Nucleus accumbens (tissue), 56 donors: ENCODE measurements around the gene DNAJC5G.
"Not testable (repeated sequence)": the region's sequence is repeated elsewhere in the genome, so short reads cannot be mapped to it uniquely, and the experiment has no call there.

Experiments
- DNase-seq, 56 donors: peaks; one replicate each; lab custom pipeline; 2025; lab: John Stamatoyannopoulos, UW

DNAJC5G gene

DNA sequence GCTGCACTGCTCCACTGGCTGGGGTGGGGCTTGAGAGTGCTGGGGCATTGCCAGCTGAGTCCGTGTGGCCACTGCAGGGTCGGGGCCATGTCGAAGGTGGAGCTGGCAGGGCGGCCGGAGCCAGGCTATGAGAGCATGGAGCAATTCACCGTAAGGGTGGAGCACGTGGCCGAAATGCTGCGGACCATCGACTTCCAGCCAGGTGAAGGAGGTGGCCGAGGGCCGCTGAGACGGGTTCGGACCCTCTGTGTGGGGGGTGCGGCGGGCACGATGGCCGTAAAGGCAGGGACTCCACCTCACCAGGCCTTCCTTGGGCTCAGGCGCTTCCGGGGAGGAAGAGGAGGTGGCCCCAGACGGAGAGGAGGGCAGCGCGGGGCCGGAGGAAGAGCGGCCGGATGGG is 30.9 kb downstream of the DNAJC5G start:
- no peak for DNase-seq

- no peak for DNase-seq
Measured at GRCh38 chr2:27306573-27307286, 31.5 kb downstream of the DNAJC5G start.

- DNase-seq, result no peak
Measured at GRCh38 chr2:27307287-27307544, 32.0 kb downstream of the DNAJC5G start.

- DNase-seq, result no peak
Measured at GRCh38 chr2:27307545-27308358, 32.5 kb downstream of the DNAJC5G start.

DNA sequence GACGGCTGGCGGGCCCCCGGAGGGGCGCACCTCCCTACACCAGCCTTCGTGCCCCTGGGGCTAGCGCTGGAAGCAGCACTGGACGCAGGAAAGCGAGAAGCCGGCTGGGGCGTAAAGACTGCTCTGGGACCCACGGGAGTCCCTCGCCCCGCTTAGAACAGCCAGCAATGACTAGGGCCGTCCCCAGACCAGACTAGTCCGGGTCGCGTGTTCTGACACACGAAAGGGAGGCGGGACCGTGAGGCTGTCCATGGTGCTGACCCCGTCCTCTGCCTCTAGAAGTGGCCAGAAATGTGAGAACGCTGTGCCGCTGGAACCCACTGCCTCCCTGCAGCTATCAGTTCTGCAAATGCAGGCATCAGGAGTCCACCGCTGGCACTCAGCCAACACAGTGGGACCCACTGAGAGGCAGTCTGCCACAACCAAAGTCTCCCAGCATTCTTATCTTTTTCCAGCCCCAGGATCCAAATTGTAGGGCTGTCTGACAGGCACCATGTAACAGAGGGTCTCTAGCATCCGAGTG is 33.2 kb downstream of the DNAJC5G start, which contains the start of gene UCN:
UCN (minus strand) TSS at position 87 of the 523 bp plus-strand sequence. CDS start 550 bp downstream, outside the sequence.
- no peak for DNase-seq

DNA sequence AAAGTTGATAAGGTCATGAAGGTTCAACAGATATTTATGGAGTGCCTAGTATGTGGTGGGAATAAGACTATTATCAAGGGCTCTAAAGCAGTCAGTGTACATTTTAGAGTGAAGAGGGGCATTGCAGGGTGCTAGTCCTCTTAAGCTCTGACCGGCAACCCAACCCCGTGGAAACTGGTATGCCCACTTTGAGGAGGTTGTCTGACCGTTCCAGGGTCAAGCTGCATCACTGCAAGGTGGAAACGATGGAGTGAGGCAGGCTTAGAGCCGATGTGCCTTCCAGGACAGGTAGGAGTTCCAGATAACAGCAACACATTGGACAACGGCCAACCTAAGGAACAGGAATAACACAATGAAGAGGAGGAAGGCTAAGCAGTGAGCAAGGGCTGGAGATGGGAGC is 34.4 kb downstream of the DNAJC5G start:
- DNase-seq, result no peak

GRCh38 chr2:27312152-27312551 is 36.9 kb downstream of the DNAJC5G start:
- DNase-seq, result no peak

DNA sequence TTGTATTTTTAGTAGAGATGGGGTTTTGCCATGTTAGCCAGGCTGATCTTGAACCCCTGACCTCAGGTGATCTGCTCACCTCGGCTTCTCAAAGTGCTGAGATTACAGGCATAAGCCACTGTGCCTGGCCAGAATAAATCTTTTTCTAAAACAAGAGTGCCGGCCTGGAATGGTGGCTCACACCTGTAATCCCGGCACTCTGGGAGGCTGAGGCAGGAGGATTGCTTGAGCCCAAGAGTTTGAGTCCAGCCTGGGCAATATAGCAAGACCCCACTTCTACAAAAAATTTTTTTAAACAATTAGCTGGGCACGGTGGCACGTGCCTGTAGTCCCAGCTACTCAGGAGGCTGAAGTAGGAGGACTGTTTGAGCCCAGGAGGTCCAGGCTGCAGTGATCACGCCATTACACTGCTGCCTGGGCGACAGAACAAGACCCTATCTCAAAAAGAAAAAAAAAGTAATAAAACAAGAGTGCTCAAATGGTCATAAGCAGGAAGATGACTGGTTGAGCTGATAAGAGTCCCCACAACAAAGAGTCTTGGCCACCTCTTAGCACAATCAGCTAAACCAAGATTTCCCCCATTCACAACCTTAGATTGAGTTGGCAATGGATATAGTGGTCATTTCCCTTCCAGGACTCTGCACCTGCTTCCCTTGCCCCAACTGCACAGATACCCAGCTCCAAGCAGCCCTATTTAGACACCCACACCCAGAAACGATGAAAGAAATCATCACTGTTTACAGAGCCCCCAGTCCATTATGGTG is 38.8 kb downstream of the DNAJC5G start:
- DNase-seq, result no peak

DNA sequence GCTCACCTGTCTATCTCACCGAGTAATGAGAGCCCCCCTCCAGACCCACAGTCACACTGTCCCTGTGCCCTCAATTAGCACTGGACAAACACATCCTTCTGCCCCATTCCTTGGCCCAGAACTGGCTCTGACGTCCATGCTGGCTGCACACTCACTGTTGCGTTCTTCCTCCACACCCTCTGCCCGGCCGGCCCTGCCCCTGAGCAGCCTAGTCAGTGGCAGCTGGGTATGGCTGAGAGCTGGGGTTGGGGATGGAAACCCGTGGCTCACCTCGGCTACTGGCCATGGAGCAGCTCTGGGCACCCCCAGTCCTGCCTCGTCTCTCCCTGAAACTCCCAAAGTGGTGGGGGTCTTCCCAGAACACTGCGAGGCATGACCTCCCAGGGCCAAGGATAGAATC is 39.5 kb downstream of the DNAJC5G start:
- no peak for DNase-seq

- no peak for DNase-seq
Measured at GRCh38 chr2:27315122-27315521, 39.9 kb downstream of the DNAJC5G start.

- peak in 45 of 56 donors; percentile 4 to 73 (median 36) for DNase-seq
Measured at GRCh38 chr2:27316655-27317412, 41.6 kb downstream of the DNAJC5G start.

DNA sequence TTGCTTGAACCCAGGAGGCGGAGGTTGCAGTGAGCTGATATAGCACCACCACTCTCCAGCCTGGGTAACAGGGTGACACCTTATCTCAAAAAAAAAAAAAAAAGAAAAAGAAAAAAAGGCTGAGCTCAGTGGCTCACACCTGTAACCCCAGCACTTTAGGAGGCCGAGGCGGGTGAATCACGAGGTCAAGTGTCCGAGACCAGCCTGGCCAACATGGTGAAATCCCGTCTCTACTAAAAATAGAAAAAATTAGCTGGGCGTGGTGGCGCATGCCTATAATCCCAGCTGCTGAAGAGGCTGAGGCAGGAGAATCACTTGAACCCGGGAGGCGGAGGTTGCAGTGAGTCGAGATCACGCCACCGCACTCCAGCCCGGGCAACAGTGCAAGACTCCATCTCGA is 44.6 kb downstream of the DNAJC5G start:
- not testable (repeated sequence) for DNase-seq

GRCh38 chr2:27320958-27321543 is 45.8 kb downstream of the DNAJC5G start:
- peak in 2 of 56 donors; percentile 9 to 13 for DNase-seq

GRCh38 chr2:27322301-27322765 is 47.1 kb downstream of the DNAJC5G start:
- peak in 5 of 56 donors; percentile 26 to 51 (median 31) for DNase-seq

DNA sequence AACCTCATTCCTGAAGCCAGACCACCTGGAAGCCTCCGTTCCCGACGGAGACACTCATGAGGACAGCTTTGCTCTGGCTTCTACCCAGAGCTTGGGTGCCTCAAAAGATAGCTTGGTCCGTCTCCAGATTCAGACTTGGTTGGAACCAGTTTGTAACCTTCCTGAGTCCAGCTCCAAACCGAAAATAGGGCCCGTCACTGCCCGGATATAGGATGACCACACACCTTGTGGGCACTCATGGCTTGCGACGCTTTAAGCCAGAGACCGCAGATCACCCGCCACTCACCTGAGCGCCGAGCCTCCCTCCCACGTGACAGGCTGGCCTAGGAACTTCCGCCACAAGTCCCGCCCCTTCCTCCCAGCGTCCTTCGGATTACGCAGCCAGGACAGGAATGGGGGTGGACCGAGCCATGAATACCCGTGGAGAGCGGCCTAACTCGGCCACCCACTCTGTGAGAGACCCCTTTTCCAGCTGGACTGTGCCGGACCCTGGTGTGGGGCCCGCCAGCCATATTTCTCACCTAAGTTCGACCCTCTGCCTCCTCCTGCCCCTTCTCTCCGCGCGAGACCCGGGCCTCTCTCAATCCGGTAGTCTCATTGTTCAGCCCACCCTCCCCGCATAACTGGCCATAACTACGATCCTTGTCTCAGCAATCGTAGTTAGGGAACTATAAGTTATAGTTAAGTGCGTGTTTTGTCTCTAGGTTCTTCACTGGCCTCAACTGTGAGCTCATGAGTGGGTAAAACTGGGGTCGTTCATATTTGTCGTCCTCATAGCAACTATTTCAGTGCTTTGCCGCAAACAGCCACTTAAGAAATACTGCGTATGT is 47.7 kb downstream of the DNAJC5G start, which contains the start of gene MPV17:
MPV17 (minus strand) TSS at position 332 of the 830 bp plus-strand sequence. CDS start 580 bp downstream, outside the sequence.
- peak in 55 of 56 donors; percentile 49 to 95 (median 85) for DNase-seq

- no peak for DNase-seq
Measured at GRCh38 chr2:27323596-27324285, 48.5 kb downstream of the DNAJC5G start.

DNA sequence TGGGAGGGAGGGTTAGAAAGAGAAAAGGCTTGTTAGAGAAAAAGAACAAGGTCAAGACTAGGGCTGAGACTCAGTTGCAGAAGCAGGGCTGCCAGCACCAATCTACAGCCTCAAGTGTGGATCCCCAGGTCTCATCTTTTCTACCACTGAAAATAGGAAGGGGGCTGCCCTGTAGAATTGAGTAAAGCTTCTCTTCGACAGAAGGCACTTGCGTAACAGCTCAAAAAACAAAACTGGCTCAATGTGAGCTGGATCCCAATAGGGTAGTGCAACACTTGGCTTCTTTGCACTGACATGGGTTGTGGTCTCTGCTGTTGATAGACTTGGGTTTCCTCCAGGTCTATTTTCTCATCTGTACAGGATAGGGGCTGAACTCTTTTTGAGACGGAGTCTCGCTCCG is 49.5 kb downstream of the DNAJC5G start:
- no peak for DNase-seq
